GM23338 (cell line): ENCODE results near the gene FAM234A.

Source experiments
- CTCF ChIP-seq, 2 experiments: fragments of 200-600 bp in 1 of 2; sonication (generic) in 1 of 2; conservative IDR thresholded peaks; 2 replicates each; pipeline versions ENCODE4 v1.5.1 to v1.6.1; 2016 to 2017; ENCODE audit warnings: antibody characterized with exemption in 2 of 2, low read depth in 2 of 2, mild to moderate bottlenecking in 2 of 2, moderate library complexity in 1 of 2
- ETS1 ChIP-seq: IDR thresholded peaks from 2 replicates; pipeline ENCODE4 v1.6.1; 2016; ENCODE audit warnings: antibody characterized with exemption
- EZH2 ChIP-seq: fragments of 200-600 bp; sonication (generic); IDR thresholded peaks from one replicate; pipeline ENCODE4 v1.8.0; 2017; ENCODE audit warnings: antibody characterized with exemption, mild to moderate bottlenecking, low read depth; ENCODE audit not compliant: unreplicated experiment
- EZH2phosphoT487 ChIP-seq: fragments of 200-600 bp; sonication (generic); IDR thresholded peaks from one replicate; pipeline ENCODE4 v1.8.1; 2018; ENCODE audit warnings: antibody characterized with exemption; ENCODE audit not compliant: unreplicated experiment
- POLR2AphosphoS5 ChIP-seq: IDR thresholded peaks from 2 replicates; pipeline ENCODE4 v1.6.1; 2016; ENCODE audit warnings: antibody characterized with exemption, low read depth
- REST ChIP-seq: IDR thresholded peaks from one replicate; pipeline ENCODE4 v1.6.1; 2018; ENCODE audit warnings: antibody characterized with exemption; ENCODE audit not compliant: unreplicated experiment
- STAT1 ChIP-seq: IDR thresholded peaks from one replicate; pipeline ENCODE4 v1.6.1; 2016; ENCODE audit warnings: antibody characterized with exemption; ENCODE audit not compliant: unreplicated experiment
- ZNF114 ChIP-seq: fragments of 250-450 bp; sonication (Bioruptor Pico); IDR thresholded peaks from 2 replicates; pipeline ENCODE4 v1.5.0; 2020; ENCODE audit warnings: mild to moderate bottlenecking, moderate library complexity
- ZNF331 ChIP-seq: fragments of 250-450 bp; sonication (Bioruptor Pico); IDR thresholded peaks from 2 replicates; pipeline ENCODE4 v1.5.0; 2020; ENCODE audit warnings: low read depth, mild to moderate bottlenecking, moderate library complexity
- ZNF462 ChIP-seq: fragments of 250-450 bp; sonication (Bioruptor Pico); IDR thresholded peaks from 2 replicates; pipeline ENCODE4 v1.5.0; 2020; ENCODE audit warnings: mild to moderate bottlenecking, moderate library complexity

GRCh38 chr16:185691-186090 lies 48.9 kb upstream of the FAM234A start:
- TF ChIP-seq EZH2, result no peak
- TF ChIP-seq POLR2AphosphoS5, result no peak
- no peak for TF ChIP-seq CTCF (conservative IDR thresholded peaks at IDR 0.05; ENCODE audit: low read depth in 2 of 2)
- TF ChIP-seq STAT1, result no peak
- TF ChIP-seq EZH2phosphoT487, result no peak
- TF ChIP-seq REST, result no peak
- no peak for TF ChIP-seq ZNF114 (CRISPR knock-in tag)
- TF ChIP-seq ZNF462 (CRISPR knock-in tag), result no peak
- TF ChIP-seq ZNF331 (CRISPR knock-in tag), result no peak
- TF ChIP-seq ETS1, result no peak
